ENCODE measurements around the gene IFRD2.

DNA sequence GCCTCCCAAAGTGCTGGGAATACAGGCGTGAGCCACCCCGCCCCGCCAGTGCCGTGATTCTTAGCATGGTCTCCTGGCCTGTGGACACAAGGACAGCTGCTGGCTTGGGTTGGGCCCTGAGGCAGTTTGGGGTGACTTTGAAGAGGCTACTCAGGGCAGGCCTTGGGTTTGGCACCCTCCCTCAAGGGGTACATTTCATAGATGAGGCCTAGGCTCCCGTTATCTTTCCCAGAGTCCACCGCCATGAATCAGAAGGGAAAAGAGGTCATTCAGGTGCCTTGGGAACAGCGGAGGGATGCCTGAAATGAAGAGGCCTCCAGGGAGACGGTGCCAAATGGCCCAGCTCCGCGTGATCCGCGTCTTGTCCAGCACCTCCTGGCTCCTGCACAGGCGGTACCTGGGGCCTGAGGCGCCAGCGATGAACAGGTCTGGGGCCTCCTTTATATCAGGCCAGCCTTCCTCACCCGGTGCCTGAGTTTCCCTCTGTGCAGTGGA is 46.9 kb downstream of the IFRD2 start:
- TF ChIP-seq, protein P1, sequence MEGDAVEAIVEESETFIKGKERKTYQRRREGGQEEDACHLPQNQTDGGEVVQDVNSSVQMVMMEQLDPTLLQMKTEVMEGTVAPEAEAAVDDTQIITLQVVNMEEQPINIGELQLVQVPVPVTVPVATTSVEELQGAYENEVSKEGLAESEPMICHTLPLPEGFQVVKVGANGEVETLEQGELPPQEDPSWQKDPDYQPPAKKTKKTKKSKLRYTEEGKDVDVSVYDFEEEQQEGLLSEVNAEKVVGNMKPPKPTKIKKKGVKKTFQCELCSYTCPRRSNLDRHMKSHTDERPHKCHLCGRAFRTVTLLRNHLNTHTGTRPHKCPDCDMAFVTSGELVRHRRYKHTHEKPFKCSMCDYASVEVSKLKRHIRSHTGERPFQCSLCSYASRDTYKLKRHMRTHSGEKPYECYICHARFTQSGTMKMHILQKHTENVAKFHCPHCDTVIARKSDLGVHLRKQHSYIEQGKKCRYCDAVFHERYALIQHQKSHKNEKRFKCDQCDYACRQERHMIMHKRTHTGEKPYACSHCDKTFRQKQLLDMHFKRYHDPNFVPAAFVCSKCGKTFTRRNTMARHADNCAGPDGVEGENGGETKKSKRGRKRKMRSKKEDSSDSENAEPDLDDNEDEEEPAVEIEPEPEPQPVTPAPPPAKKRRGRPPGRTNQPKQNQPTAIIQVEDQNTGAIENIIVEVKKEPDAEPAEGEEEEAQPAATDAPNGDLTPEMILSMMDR (IDR thresholded peaks at IDR 0.05): no peak
- TF ChIP-seq TCF7L2 (IDR thresholded peaks at IDR 0.05; ENCODE audit: low read depth, low read length): no peak

Data from Panc1 (cell line).